ENCODE results near the gene FFAR3.
"Not testable (repeated sequence)": the region's sequence is repeated elsewhere in the genome, so short reads cannot be mapped to it uniquely, and the experiment has no call there.

Gene FFAR3

DNA sequence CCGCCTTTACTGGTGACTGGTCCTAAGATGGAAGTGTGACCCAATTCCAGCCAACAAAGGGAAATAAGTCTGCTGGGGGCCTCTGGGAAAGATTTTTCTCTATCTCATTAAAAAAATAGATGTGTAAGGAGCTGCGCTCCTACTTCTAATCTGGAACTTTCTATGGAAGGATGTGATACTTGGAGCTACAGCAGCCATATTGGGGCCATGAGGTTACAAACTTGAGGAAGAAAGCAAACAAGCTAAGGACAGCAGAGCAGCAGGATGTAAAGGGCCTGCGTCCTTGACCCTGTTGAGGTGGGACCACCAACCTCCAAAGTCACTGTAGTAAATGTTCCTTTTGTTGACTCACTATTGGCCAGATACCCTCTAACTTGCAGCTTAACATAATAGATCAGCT lies 20.1 kb downstream of the FFAR3 start:
- DNase-seq: no peak

DNA sequence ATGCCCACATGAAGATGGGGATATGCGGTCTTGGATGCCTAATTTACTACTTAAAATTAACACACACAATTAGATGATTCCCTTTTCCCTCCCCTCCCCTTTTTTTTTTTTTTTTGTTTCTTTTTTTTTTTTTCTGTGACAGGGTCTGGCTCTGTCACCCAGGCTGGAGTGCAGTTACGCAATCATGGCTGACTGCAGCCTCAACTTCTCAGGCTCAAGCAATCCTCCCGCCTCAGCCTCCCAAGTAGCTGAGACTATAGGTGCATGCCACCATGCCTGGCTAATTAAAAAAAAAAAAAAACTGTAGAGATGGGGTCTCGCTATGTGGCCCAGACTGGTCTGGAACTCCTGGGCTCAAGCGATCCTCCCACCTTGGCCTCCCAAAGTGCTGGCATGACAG lies 21.3 kb downstream of the FFAR3 start:
- not testable (repeated sequence) for DNase-seq

DNA sequence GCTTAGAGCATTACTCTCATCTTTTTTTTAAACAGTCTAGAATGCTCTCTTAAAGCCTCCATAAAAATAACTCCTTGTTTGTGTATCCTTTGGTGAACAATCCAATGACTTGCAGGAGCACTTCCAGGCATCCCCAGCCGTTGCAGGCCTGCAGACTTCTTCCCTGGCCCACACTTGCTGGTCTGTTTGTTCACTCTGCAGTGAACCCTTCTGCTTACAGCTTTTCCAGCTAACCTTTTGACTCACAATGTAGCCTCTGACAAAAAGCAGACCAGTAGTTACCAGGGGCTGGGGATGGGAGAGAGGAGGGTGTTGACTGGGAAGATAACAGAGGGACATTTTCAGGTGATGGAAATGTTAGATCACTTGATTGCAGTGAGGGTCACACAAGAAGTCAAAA lies 21.7 kb downstream of the FFAR3 start:
- no peak for DNase-seq

DNA sequence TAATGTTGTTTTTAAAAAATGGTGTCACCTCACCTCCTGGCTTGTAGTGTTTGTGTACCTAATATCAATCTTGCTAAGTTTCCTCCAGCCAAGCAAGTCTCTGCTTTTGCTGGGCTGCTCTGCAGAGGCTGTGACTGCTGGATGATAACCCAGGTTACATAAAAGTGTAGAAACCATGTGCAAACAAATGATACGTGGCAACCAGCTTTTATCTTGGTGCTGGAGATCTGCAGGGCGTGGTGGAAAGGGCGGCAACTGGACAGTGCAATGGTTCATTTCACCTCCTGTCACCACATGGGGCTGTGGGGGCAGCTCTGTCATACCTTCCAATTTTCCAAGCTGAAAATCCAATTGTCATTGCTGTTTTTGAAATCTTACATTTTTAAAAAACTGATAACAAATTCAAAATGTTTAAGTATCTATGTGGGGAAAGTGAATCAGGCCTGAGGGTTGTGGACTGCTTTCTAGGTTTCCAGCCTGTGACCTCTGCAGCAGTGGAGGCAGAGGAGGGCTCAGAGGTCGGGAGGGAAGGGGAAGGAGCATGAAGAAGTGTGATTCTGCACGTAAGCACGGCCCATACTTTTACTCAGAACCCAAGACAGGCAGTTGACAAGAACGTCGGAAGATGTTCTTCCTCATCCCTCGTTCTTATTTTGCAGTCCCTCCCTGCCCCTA lies 22.3 kb downstream of the FFAR3 start:
- DNase-seq: no peak

DNA sequence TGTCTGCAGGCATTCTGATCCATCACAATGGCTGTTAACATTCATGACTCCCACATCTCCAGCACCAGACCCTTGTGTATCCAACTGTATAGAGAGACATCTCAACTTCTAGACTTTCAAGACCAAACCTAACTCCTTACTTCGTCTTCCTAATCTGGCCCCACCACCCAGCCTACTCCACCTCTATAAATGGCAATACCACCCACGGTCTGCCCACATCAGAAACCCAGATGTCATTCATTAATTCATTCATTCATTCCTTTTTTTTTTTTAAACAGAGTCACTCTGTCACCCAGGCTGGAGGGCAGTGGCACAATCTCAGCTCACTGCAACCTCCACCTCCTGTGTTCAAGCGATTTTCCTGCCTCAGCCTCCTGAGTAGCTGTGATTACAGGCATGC lies 23.1 kb downstream of the FFAR3 start:
- no peak for DNase-seq

DNA sequence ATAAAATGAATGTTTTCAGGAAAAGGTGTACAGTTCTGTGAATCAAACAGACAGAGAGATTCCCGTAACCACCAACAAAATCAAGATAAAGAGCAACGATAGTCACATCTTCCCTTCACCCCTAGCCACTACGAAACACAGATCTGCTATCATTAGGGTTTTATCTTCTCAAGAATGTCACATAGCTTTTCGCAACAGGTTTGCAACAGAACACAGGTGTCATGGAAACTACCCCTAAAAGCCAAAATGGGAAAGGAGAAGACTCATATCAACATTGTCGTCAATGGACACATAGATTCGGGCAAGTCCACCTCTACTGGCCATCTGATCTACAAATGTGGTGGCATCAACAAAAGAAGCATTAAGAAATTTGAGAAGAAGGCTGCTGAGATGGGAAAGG lies 23.7 kb downstream of the FFAR3 start:
- DNase-seq: no peak

DNA sequence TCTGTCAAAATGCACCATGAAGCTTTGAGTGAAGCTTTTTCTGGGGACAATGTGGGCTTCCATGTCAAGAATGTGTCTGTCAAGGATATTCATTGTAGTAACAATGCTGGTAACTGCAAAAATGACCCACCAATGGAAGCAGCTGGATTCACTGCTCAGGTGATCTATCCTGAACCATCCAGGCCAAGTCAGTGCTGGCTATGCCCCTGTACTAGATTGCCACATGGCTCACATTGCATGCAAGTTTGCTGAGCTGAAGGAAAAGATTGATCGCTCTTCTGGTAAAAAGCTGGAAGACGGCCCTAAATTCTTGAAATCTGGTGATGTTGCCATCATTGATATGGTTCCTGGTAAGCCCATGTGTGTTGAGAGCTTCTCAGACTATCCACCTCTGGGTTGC lies 25.3 kb downstream of the FFAR3 start:
- DNase-seq: no peak

DNA sequence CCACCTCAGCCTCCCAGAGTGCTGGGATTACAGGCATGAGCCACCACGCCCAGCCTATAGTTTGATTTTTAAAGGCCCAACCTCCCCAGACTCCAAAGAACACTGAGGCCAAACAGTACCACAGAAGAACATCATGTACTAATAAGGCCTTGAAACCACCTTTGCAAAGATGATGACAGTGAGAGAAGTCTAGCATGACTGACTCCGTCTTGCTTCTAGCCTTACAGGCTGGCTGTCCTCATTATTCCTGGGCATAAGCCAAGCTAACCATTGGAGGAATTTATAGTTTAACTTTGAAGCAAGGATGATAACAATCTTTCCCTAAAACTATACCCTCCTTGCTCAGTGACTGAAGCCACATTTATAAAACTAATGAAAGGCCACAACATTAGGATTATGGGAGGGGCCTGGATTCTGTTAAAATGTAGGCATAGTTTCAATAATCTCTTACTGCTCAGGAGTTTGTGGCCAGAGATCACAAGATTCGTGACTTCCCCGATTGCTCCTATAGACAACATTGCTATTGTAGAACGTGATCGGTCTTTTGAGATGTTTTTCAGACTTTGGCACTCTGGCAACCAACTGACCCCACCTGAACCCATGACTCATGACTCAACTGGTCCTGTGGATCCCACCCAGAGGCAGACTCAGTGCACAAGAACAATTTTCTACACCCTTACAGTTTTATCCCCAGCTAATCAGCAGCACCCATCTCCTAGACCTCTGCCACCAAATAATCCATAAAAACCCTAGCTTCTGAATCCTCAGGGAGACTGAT lies 30.2 kb downstream of the FFAR3 start:
- DNase-seq: no peak

DNA sequence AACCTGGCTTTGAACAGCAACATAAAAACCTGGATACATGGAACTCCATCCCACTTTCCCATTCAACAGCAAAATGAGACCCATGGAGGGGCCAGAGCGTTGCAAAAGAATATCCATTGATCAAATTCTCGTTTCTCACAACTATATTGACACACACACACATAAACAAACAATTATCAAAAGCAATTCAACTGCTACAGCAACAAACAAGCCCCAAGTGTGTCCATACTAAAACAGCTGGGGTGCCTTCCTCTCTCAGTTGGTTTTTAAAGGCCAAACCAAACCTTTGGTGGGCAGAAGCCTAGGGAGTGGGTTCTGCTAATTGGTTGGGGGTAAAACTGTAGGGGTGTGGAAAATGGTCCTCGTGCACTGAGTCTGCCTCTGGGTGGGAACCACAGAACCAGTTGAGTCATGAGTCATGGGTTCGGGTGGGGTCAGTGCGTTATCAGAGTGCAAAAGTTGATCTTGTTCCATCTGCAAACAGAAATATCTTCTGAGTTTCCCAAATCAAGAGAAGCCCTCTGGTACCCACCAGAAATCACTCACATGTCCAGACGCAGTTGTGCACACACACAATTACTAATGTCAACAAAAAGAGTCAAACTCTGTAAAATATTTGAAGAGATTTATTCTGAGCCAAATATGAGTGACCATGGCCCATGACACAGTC lies 31.1 kb downstream of the FFAR3 start:
- no peak for DNase-seq

DNA sequence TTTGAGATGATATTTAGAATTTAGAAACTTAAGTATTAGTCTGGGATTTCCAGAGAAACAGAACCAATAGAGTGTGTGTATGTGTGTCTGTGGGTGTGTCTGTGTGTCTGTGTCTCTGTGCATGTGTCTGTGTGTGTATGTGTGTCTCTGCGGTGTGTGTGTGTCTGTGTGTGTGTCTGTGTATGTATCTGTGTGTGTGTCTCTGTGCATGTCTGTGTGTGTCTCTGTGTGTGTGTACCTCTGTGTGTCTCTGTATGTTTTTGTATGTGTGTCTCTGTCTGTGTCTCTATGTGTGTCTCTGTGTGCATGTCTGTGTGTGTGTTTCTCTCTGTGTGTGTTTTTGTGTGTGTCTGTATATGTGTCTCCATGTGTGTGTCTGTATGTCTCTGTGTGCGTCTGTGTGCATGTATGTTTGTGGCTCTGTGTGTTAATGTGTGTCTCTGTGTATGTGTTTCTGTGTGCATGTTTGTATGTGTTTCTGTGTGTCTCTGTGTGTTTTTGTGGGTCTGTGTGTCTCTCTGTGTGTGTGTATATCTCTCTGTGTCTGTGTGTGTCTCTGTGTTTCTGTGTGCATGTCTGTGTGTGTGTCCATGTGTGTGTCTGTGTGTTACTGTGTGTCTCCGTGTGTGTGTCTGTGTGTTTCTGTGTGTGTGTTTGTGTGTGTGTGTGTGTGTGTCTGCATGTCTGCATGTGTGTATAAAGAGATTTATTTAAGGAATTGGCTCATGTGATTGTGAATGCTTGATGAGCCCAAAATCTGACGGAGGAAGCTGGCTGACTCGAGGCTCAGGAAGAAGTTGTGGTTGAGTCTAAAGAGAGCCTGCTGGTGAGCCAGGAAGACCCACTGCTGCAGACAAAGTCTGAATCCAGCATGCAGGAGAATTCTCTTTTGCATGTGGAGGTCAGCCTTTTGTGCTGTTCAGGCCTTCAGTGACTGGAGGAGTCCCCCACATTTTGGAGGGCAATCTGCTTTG lies 34.8 kb downstream of the FFAR3 start:
- no peak for DNase-seq

DNA sequence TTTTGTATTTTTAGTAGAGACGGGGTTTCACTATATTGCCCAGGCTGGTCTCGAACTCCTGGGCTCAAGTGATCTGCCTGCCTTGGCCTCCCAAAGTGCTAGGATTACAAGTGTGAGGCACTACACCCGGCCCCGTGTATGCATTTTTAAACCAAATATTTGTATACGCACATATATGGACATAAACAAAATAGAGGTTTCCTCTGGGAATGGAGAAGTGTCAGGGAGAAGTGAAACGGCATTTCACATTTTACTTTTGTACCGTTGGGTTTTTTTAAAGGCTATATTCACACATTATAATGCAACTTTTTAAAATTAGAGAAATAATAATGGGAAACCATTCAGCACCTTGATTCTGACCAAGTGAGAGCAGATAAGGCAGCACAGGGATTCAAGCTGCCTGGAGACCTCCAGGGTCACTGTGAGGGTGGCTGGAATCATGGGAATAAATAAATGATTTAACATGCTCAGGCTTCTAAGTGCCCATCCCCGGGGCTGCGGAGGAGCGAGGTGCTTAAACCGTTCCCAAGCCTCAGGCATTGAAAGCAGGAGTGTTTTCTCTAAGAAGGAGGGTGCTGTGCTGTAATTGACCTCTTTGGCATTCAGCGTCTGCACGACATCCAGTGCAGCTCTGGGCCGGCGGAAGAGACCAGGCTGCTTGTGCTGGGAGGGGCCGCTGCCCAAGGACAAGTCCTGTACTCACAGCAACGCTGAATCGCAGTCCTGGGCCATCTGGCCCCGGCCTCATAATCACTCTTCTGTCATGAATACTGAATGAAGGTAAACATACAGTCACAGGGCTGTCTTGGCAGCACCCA lies 37.3 kb downstream of the FFAR3 start:
- no peak for DNase-seq

DNA sequence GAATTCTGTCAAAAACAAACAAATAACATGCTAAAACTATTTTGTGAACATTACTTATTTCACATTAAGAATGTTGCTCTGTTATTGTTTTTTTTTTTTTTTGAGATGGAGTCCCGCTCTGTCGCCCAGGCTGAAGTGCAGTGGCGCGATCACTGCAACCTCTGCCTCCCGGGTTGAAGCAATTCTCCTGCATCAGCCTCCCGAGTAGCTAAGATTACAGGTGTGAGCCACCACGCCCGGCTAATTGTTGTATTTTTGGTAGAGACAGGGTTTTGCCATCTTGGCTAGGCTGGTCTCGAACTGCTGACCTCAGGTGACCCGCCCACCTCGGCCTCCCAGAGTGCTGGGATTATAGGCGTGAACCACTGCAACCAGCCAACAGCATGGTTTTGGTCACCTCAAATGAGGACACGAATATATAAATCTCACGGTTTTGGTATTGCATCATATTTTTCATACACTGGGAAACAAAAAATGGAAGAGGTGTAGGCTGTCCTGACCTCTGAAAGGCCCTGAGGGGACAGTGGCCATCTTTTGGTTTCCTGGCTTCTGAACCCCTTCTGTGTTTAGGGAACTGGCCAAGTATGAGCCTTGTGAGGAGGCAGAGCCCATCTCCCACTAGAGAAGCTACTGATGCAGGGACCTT lies 38.1 kb downstream of the FFAR3 start:
- no peak for DNase-seq

DNA sequence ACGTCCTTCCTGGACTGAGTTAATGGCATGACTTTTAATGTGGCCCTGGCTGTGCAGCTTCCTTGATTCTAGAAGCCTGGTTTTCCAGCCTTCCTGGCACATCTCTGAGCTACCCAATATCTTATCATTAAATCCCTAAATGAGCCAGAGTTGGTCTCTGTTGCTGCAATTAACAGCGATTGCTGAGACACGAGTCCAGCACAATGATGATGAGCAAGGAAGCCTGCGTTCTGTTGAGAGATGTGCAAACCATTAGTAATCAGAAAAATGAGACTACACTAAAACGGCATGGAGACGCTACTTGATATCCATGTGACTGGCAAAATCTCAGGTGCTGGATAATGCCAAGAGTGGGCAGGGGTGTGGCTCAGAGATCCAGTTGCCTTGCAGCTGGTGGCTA lies 38.8 kb downstream of the FFAR3 start:
- DNase-seq: no peak

DNA sequence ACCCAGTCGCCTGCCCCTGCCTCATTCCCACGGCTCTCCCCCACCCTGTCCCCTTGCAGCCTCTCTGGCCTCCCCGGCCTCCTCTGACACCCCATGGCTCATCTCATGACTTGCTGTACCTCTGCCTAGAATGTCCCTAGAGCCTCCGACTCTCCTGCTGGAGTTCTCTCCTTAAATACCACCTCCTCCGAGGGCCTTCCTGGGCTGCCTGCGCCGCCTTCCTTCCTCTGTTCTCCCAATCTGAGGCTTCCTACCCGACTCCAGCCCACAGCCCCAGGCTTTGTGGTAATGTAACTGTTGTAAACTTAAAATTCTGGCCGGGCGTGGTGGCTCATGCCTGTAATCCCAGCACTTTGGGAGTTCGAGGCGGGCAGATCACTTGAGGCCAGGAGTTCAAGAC lies 40.3 kb downstream of the FFAR3 start:
- DNase-seq: no peak

DNA sequence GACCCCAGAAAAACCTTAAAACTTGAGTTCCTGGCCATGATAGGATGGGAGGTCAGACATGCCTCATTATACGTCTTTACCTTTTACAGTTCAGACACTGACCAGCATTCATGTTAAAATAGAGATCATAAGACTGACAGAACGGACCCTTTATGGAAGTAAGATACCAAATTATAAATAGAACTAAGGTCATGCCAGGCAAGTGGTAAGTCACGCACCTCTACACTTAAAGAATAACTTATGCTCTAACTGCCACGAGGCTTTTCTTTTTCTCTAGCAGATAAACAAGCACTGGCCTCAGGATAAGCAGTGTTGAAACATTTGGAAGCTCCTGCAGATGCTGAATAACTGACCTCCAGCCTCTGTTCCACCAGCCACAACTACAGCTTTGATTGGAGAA lies 41.0 kb downstream of the FFAR3 start:
- no peak for DNase-seq

DNA sequence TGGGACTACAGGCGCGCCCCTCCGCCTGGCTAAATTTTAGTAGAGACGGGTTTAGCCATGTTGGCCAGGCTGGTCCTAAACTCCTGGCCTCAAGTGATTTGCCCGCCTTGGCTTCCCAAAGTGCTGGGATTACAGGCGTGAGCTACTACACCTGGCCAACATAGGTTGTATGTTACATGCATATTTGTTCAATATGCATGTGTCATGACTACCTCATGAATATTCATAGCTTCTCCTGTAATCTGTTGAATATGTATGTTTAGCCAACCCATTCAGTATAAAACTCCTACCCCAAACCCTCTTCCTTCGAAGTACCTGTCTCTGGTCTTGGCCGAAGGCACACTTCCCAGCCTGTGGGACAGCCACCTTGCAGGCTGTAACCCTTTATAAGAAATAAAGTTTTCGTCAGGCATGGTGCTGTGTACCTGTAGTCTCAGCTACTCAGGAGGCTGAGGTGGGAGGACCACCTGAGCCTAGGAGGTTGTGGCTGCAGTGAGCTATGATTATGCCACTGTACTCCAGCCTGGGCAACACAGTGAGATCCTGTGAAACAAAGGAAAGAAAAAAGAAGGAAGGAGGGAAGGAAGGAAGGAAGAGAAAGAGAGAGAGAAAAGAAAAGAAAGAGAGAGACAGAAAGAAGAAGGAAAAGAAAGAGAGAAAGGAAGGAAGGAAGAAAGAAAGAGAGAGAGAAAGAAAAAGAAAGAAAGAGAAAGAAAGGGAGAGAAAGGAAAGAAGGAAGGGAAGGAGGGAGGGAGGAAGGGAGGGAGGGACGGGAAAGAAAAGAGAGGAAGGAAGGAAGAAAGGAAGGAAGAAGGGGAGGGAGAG lies 41.9 kb downstream of the FFAR3 start:
- DNase-seq: no peak

DNA sequence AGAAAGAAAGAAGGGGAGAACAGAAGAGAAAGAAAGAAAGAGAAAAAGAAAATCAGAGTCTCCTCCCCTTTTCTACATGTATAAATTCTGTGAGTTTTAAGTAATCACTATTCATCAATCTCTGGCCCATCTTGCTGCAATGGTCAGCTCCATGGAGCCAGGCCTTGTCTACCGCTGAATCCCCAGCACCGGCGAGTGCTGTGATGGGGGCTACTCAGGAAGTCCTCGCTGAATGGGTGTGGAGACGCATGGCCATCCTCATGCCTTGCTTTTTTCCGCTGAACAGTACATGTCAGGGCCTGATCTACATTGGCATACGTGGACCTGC lies 42.5 kb downstream of the FFAR3 start:
- no peak for DNase-seq

DNA sequence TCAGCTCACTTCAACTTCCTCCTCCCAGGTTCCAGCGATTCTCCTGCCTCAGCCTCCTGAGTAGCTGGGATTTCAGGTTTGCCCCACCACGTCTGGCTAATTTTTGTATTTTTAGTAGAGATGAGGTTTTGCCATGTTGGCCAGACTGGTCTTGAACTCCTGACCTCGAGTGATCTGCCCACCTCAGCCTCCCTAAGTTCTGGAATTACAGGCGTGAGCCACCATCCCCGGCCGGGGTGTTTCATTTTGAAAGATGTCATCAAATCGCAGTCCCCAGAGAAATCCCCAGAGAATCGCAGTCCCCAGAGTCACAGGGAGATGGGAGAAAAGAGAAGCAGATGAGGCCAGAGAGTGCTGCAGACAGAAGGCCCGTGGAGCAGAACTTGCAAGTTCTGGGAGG lies 43.2 kb downstream of the FFAR3 start:
- not testable (repeated sequence) for DNase-seq

DNA sequence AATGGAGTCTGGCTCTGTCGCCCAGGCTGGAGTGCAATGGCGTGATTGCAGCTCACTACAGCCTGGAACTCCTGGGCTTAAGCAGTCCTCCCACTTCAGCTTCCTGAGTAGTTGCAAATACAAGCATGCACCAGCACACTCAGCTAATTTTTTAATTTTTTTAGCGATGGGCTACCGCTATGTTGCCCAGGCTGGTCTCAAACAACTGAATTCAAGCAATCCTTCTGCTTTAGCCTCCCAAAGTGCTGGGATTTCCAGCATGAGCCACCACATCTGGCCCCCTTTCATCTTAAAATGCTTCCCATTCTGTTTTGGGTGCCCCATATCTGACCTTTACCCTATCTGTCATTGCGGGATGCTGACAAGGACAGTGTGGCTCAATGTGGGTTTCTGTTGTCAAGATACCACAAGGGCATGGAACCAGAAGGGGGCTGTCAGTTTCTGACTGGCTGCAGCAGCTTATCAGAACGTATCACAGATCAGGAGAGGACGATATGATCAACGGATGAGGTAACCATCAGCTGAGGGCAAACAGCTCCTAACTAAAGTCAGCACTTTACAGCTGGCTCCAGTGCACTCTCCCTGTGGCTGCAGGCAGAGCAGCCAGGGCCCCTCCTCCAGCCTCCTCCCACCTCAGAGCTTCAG lies 45.0 kb downstream of the FFAR3 start:
- DNase-seq: no peak

All from GOT3 (cell line).